GM18511 (cell line): ENCODE measurements around the gene NAT8.
"Not testable (repeated sequence)": the region's sequence is repeated elsewhere in the genome, so short reads cannot be mapped to it uniquely, and the experiment has no call there.

ENCODE experiments used
- ATAC-seq: cut with Tn5 transposase; IDR thresholded peaks from one replicate; pipeline ENCODE4 v1.9.1; 2021; ENCODE audit warnings: mild to moderate bottlenecking, moderate library complexity; ENCODE audit not compliant: unreplicated experiment

NAT8 gene

GRCh38 chr2:73638429-73638828, 3.8 kb downstream of the NAT8 start:
- ATAC-seq: no peak

GRCh38 chr2:73636977-73637376, 5.2 kb downstream of the NAT8 start:
- ATAC-seq: not testable (repeated sequence)

- ATAC-seq: peak; percentile 72
Observed at GRCh38 chr2:73630662-73631266, 11.5 kb downstream of the NAT8 start.

GRCh38 chr2:73628493-73628892, 13.7 kb downstream of the NAT8 start:
- not testable (repeated sequence) for ATAC-seq

GRCh38 chr2:73626237-73626636, 16.0 kb downstream of the NAT8 start:
- ATAC-seq: not testable (repeated sequence)

- not testable (repeated sequence) for ATAC-seq
Observed at GRCh38 chr2:73624625-73625024, 17.6 kb downstream of the NAT8 start.

- not testable (repeated sequence) for ATAC-seq
Observed at GRCh38 chr2:73624036-73624435, 18.2 kb downstream of the NAT8 start.

- ATAC-seq: not testable (repeated sequence)
Observed at GRCh38 chr2:73619925-73620324, 22.3 kb downstream of the NAT8 start.

GRCh38 chr2:73614997-73615396, 27.2 kb downstream of the NAT8 start:
- ATAC-seq: no peak

GRCh38 chr2:73614105-73614504, 28.1 kb downstream of the NAT8 start:
- no peak for ATAC-seq

GRCh38 chr2:73611867-73612266, 30.4 kb downstream of the NAT8 start:
- no peak for ATAC-seq

- no peak for ATAC-seq
Observed at GRCh38 chr2:73611193-73611592, 31.0 kb downstream of the NAT8 start.

- no peak for ATAC-seq
Observed at GRCh38 chr2:73610111-73610510, 32.1 kb downstream of the NAT8 start.

GRCh38 chr2:73604589-73604988, 37.6 kb downstream of the NAT8 start:
- ATAC-seq: not testable (repeated sequence)

- ATAC-seq: peak; percentile 74
Observed at GRCh38 chr2:73603099-73603588, 39.1 kb downstream of the NAT8 start.

- ATAC-seq: no peak
Observed at GRCh38 chr2:73601780-73602179, 40.4 kb downstream of the NAT8 start.

- ATAC-seq: no peak
Observed at GRCh38 chr2:73594251-73594650, 48.0 kb downstream of the NAT8 start.

GRCh38 chr2:73593680-73594079, 48.5 kb downstream of the NAT8 start:
- ATAC-seq: no peak
